HG02943 (cell line): Measurements from ENCODE around the gene MSLN.
"Not testable (repeated sequence)": the region's sequence is repeated elsewhere in the genome, so short reads cannot be mapped to it uniquely, and the experiment has no call there.

Experiments
- ATAC-seq: cut with Tn5 transposase; IDR thresholded peaks from one replicate; pipeline ENCODE4 v1.9.1; 2021; ENCODE audit warnings: mild to moderate bottlenecking, low read depth, moderate library complexity; ENCODE audit not compliant: unreplicated experiment

MSLN gene

DNA sequence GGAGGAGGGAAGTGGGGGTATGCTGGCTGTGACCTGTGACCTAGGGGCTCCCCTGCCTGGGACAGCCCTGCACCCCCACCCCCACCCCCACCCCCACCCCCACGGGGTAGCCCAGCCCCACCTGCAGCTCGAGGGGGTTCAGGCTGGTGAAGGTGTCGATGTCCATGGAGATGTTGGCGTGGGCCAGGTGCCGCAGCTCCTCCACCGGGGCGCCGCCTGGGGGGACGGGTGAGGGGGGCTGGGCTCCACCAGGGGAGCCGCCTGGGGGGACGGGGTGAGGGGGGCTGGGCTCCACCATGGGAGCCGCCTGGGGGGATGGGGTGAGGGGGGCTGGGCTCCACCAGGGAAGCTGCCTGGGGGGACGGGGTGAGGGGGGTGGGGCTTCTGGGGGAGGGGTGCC is 9.9 kb downstream of the MSLN start:
- ATAC-seq: no peak

DNA sequence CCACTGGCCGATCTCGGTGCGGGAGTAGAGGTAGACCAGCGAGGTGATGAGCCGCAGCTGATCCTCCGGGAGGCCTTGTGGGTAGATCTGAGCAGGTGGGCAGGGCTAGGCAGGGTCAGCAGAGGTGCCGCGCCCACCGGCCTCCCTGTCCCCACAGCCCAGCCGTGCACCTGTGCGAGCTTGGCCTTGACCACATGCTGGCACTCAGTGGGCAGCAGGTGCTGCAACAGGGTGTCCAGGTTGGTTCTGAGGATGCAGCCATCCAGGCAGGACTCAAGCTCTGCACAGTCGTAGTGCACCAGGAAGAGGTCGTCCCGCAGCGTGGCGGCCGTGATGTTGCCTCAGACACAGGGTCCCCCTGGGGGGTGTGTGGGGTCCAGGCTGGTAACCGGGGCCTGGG is 12.4 kb downstream of the MSLN start:
- ATAC-seq: no peak

DNA sequence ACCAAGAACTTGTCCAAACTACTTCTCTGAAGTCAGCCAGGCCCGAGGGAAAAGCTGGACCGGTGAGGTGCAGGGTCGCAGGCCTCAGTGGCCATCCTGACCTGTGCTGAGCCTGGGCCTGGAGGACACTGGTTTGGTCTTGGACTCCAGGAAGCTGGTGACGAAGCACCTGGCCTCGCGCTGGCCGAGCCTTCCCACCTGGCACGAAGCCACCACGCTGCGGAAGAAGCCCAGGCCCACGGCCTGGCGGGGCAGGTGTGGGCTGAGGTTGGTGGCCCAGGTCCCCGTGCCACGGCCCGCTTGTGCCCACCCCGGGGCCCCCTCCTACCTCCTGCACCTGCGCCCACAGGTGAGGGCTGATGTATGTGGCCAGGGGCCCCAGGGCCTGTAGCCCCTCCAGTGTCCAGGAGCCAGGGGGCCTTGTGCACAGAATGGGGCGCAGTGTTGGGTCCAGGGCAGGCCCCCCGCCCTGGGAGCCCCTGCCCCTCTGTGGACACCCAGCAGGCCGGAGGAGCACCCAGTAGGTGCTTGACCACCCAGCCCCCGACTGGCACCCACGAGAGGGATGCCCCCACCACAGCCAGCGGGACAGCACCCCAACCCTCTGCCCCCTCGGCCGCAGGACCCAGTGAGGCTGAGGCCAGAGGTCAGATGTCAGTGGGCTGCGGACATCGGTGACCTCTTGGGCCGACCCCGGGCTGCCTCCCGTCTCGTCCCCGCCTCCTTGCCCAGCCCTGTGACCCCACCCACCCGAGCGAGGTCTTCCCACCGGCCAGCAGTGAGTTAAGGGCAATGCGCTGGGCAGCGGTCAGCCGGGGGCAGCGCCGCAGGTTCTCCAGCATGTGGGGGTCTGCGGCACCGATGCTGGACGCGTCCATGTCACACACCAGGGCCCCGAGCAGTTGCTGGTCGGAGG is 13.8 kb downstream of the MSLN start:
- no peak for ATAC-seq

DNA sequence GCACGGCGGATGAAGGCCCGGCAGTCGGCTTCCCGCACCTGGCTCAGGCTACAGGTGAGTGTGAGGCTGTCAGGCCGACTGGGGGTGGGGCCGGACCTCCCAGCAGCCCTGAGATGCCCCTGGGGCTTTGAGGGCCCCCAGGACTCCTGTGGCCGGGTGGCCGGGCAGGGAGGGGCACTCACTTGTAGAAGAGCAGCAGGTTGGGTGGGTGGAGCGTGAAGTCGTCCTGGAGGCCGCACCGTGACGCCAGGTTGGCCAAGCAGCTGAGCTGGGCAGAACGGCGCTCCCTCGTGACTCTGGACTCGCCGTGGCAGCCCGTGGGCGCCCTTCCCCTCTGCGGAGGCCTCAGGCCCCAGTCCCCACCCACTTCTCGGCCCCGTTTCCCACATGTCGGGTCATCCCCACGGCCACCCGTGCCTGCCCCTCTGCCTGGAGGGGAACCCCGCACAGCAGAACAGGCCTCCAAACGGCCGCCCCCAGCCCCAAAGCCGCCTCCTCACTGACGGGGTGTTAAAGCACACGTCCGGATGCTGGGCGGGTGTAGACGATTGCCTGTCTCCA is 14.8 kb downstream of the MSLN start:
- ATAC-seq: no peak

DNA sequence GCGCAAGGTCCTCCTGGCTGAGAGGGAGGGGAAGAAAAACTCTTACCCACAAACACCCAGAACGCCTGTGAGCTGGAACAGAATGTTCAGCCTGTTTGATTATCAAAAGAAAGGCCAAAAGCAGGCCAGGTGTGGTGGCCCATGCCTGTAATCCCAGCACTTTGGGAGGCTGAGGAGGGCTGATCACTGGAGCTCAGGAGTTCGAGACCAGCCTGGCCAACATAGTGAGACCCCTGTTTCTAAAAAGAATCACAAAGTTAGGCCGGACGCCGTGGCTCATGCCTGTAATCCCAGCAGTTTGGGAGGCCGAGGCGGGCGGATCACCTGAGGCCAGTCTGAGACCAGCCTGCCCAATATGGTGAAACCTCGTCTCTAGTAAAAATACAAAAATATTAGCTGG is 15.8 kb downstream of the MSLN start:
- not testable (repeated sequence) for ATAC-seq

DNA sequence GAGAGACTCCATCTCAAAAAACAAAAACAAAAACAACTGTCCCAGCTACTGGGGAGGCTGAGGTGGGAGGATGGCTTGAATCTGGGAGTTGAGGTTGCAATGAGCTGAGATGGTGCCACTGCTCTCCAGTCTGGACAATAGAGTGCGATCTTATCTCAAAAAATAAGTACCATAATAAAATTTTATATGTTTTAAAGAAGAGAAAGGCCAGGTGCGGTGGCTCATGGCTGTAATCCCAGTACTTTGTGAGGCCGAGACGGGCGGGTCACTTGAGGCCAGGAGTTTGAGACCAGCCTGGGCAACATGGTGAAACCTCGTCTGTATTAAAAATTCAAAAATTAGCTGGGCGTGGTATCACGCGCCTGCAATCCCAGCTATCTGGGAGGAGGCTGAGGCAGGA is 16.3 kb downstream of the MSLN start:
- no peak for ATAC-seq

DNA sequence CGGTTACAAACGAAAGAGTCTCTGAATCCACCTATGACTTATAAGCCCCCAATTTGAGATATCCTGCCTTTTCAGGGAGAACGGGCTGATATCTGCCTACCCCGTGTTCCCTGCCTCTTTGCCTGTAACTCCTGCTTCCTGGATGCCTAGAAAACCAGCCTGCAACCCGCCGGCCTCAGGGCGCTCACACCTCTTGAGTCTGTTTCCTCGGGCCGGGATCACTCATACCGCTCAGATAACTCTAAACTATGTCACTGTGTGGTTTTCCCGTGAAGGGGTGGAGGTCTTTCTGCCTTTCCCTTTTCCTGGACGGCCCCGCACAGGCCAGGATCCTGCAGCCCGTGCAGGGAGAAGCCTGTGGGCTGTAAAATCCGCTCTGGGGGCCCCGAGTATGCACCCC is 17.3 kb downstream of the MSLN start:
- ATAC-seq: no peak

DNA sequence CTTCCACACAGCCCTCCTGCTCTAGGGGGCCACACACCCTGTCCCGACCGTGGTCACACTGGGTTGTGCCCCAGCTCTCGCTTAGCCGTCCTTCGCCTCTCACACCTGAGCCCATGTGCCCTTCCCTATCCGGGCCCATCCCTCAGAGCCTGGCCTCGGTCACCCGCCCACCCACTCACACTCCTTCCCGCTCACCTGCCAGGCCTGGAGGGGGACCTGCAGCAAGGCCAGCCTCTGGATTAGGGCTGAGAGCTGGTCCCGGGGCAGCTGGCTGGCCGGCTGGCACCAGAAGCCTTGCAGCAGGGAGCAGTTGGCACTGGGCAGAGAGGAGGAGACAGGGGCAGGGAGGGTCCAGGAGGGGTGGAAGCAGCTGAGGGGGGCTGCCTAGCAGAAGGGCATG is 17.9 kb downstream of the MSLN start:
- ATAC-seq: no peak

DNA sequence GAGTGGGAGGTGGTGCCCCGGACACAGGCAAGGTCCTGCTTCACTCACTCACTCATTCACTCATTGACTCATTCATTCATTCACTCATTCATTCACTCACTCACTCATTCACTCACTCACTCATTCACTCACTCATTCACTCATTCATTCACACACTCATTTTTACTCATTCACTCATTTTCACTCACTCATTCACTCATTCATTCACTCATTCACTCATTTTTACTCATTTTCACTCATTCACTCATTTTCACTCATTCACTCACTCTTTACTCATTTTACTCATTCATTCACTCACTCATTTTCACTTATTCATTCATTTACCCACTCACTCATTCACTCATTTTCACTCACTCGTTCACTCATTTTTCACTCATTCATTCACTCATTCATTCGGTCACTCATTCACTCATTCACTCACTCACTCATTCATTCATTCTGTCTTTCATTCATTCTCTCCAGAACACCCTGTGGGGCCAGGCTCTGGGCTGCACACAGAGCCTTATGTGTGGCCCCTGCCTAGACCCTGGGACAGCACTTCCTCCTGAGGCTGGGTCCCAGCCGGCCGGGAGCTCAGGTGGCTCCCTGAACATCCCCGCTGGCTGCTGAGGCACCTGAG is 18.5 kb downstream of the MSLN start:
- no peak for ATAC-seq

DNA sequence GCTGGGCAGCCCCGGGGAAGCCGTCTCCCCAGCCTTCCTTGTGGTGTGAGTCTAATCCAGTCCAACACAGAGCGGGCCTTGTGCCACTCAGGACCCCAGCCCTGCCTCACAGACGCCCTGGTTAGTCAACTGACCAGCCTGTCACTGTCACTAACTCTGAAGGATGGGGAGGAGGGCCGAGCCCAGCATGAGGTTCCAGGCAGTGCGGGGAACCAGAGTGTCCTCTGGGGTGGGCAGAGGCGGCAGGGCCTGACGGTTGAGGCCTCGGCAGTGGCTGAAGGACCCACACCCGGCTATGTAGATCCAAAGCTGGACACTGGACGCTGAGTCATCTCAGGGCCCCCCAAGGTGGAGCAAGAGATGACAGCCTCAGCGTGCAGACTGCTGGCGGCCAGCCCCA is 19.0 kb downstream of the MSLN start:
- no peak for ATAC-seq

DNA sequence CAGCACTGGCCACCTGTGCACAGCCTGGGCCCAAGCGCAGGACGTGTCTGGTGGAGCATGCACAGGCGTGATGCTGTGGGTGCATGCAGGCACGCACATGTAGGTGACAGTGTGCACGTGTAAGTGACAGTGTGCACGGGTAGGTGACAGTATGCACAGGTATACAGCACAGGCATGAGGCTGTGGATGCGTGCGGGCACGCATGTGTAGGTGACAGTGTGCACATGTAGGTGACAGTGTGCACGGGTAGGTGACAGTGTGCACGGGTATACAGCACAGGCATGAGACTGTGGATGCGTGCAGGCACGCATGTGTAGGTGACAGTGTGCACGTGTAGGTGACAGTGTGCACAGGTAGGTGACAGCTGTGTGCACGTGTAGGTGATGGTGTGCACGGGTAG is 19.8 kb downstream of the MSLN start:
- no peak for ATAC-seq

DNA sequence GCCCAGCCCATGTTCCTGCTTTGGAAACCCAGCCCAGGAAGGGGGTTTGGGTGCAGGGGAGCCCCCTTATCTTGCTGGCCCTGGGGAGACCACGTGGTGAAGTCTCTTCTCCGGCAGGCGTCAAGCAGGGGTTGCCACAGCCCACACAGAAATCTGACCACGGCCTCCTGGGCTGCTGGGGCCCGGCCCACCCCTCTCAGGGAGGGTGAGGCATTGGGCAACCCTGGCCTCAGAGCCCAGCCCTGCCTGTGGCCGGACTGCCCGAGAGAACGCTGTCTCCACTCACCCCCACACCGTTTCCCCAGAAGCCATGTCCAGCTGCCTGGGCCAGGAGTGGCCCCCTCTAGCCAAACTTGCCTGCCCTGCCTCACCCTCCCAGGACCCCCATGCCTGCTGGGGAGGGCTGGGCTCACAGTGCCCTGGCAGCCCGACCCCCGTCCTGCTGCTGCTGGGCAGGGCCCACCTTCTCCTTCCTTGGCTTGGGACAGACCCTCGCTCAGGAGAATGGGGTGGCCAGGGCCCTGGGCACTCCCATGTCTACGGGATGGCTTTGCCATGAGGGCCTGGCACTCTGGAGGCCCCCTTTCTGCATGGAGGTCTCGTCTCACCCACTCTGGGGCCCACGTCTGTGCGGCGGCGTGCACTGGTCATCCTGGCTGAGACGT is 20.9 kb downstream of the MSLN start:
- no peak for ATAC-seq

DNA sequence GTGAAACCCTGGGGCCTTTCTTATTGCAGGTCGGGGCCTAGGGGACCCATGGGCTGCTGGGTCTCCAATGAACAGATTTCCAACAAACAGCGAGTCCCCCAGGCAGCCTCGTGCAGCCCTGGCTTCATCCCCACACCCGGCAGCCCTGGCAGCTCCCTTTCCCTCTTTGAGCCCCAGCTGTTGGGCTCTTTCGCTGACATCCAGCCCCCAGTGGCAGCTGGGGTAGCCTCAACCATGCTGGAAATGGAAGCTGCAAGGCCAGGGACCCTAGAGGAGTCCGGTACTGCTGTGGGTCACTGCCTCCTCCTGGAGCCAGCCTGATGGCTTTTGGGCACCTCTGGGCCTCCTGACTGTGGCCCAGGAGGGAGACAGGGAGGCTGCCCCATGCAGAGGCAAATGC is 21.7 kb downstream of the MSLN start:
- no peak for ATAC-seq

DNA sequence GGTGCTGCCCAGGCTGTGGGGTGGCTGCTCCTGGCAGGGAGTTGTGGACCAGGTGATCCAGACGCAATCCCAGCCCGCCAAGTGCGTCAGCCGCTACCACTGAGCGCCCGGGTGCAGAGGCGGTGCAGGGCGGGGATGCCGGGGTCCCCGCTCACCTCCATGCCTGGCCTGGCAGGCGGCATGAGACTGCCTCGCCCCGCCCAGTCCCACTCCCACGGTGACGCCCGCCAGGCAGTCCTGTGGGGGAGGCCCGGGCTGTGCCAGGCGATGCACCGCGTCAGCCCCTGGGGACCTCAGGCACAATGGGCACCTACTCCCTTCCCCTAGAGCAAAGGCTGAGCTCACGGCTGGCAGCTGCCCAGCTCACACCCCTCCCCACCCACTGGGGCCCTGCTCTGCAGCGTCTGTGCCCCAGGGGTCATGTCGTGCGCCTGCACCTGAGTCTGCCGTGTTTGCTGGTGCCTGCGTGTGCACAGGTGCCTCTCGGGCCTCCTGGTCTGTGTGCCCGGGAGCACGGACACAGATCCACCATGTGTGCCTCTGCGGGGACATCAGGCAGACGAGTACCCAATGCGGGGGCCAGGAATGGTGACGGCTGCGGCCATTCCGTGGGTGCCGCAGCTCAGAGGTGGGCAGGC is 22.4 kb downstream of the MSLN start:
- no peak for ATAC-seq

DNA sequence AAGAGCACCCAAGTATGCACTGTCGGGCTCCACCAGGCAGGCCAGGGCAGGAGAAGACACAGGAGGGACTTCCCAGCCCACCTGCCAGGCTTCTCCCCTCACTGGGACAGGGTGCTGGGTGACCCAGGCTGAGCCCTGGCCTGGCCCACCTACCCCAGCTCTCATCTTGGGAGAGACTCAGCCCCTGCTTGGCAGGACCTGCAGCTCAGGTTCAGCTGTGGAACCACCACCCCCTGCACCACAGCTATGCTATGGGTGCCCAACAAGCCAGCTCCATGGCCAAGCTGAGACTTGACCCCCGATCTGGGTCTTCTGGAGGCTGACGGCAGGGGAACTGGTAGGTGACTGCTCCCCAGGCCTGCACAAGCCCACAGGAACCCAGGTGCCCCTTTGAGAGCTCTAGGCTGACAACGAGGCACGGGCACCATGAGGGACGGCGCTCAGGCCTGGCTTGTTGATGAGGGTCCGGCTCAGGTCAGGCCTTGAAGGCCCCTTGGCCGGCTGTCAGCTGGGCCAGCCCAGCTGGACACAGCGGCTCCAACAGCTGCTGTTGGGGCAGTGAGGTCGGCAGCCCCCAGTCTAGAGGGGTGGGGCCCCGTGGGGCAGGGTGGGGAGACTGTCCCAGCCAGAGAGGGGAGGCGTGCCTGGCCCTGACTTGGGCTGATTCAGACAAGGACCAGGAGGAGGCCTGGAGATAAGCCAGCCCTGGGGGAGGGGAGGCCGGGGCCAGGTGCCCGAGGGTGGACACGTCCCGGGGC is 23.0 kb downstream of the MSLN start:
- no peak for ATAC-seq

DNA sequence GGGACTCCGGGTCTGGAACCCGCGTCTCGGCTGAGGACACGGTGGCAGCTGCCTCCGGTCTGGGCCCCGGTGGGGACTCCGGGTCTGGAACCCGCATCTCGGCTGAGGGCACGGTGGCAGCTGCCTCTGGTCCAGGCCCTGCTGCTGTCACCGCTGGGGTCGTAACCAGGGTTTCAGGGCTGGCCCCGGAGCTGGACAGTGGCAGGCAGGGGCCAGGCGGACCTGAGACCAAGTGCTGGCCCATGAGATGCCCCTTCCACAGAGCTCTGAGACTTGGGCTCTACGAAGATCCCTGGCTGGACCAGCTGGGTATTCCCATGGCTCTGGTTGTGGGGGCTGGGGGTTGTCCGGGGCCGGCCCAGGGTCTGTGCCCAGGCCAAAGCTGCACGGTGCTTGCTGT is 23.9 kb downstream of the MSLN start:
- no peak for ATAC-seq

DNA sequence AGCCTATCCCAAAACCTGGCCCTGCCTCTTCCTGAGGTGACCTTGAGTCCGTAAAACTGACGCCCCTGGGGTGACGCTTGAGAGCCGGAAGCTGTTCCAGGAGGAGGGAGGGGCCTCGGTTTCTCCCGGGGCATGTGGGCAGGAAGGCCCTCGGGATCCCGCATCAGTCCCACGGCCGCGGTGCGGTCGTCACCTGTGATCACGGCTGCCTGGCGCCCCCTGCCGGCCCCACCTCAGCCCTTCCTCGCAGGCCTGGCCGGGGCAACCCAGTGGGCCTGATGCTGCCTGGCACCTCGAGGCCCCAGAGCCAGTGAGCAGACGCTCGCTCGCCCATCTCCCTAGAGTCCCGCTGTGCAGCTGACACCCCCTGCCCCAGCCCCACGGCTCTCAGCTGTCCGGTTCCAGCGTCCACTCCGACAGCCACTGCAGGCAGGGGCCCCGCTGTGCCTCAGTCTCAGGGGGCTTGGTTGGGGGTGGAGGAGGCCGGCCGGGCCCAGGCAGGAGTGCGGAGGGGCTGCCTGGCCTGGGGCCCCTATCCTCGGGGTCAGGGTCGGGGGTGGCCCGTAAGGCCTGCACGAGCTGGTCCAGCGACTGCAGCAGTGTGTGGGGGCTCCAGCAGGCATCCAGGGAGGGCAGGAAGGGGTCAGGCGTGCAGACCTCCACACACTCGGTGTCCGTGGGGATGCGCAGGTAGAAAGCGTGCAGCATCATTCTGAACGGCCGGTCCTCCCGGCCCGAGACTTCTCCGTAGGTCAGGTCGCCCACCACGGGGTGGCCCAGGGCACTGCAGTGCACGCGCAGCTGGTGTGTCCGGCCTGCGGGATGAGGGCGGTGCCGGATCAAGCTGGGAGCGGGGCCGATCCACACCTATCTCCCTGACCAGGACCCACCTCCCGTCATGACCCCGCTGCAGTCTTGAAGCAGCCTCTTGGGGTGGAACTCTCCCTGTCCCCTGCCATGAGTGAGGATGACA is 25.3 kb downstream of the MSLN start:
- ATAC-seq: no peak

DNA sequence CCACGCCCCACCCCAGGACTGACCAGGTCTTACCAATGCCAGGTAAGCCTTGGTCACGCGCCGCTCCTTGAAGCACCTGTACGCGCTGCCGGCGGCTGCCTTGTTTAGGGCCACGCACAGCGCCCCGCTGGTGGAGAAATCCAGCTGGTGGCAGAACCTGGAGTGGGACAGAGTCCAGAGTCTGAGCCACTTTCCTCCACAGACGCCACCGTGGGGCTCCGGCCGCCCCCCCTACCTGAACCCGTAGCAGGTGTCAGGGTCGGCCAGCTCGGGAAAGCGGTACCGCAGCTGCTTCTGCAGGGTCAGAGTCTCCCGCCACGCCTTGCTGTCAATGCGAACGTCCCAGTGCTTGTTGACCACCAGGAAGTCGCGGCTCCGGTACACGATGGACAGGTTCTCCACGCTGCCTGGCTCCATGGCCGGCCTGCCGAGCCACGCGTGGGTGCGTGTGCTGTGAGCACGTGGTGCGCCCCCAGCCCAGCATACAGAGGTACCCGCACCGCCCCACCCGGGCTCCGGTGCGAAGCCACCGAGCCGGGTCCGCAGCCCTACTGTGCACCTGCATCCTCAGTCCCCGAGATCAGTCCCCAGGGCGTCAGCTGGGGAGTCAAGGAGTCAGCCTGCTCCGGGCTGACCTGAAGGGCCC is 26.9 kb downstream of the MSLN start:
- no peak for ATAC-seq
